CD4-positive, alpha-beta T cell treated with Interleukin-6 for 4 hours (primary cell): Measurements from ENCODE around the gene TJP3.

Experiments
- DNase-seq: peaks from one replicate; pipeline ENCODE4 v3.0.0-alpha.2; 2020; ENCODE audit warnings: mixed read lengths

TJP3 gene

DNA sequence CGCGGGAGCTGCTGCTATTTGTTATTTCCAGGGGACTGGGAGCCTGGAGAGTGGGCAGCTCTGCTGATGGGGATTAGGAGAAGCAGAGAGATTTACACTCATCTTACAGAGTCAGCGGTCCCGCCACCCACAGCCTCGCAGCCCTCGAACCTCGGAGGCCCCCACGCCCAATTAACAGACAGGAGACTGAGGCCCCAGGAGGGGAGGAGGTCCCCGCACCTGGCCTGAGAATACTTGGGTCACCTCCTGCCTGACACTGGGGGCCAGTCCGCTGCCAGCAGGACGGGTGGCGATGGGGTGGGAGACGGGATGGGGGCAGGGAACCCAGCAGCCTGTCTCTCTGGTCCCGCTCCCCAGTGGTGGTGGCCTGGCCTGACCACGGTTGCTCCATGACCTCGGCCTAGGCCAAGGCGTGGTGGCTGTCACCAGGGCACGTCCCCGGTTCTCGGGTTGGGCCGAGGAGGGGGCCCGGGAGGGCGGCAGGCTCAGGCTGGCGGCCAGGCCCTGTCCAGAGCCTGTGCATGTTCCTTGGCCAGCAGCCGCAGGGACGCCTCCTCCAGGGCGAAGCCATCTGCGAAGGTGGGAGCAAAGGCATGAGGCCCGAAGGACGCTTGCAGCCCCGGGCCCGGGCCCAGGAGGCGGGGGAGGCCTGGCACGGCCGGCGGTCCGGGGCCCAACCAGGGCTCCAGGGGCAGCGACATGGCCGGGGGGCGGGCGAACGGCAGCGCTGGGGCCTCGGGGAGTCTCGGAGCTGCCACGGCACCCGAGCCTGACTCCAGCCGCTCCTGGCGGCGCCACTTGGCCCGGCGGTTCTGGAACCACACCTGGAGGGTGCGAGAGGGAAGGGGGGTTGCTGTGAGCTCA lies 62.2 kb downstream of the TJP3 start:
- DNase-seq = no peak

DNA sequence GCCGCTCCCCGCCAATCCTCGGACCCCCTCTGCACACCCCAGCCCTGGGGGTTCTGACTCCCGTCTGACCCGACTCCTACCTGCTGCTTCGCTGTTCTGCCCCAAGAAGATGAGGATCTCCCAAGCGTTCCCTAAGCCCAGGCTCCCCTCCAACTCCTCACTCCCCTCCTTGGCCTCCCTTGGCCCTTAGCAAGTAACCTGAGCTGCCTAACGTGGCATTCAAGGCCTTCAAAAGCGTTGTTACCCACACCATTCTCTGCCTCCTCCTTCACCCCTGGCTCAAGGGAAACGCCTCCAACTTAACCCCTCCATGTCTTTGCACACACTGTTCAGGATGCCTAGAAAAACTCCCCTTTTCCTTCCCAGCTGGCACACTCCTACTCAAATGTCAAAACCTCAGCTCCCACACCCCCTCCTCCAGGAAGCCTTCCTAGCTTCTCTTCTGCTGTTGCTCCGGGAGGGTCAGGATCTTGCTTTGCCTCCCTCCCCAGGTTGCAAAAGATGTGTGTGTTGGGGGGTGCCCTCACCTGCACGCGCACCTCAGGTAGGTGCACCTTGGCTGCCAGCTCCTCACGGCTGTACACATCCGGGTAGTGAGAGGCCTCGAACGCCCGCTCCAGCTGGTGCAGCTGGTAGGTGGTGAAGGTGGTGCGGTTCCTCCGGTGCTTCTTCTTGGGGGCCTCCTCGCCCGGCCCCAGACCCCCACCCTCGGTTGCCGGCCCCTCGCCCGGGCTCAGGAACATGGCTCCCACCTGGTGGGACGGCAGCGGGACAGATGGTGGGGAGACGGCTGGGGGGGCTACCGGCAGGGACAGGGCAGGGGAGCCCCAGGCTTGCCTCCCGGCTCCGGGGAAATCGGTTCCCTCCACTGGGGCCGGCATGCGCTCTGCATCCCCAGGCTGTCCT lies 63.1 kb downstream of the TJP3 start:
- no peak for DNase-seq

DNA sequence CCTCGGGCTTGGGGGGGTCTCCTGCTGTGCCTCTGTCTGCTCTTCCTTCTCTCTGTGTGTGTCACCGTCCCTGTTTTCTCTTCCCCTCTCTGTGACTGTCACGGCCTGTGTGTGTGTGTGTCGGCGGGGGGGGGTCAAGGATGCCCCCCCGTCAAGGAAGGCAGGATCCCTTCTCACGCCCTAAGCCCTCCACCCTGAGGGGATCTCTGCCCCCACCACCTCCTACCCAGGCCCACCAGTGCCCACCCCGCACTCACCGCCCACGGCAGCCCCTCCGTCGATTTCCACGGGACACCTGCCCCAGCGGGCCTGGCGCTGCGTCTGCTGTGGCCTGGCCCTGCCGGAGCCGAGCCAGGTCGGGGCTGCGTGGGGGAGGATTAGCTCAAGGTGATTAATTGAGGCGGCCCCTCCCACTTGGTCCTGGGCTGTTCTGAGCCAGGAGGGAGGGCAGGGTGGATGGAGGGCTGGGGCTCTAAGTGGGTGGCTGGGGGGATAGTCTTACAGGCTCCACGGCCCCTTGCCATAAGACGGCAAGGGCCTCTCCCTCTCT lies 63.8 kb downstream of the TJP3 start, which contains the start of gene RAX2:
TSS of gene RAX2 (minus strand) at position 323 of the 550 bp plus-strand sequence. CDS start 486 bp downstream, outside the sequence.
- DNase-seq = no peak

GRCh38 chr19:3773814-3774515 lies 65.8 kb downstream of the TJP3 start:
- no peak for DNase-seq

DNA sequence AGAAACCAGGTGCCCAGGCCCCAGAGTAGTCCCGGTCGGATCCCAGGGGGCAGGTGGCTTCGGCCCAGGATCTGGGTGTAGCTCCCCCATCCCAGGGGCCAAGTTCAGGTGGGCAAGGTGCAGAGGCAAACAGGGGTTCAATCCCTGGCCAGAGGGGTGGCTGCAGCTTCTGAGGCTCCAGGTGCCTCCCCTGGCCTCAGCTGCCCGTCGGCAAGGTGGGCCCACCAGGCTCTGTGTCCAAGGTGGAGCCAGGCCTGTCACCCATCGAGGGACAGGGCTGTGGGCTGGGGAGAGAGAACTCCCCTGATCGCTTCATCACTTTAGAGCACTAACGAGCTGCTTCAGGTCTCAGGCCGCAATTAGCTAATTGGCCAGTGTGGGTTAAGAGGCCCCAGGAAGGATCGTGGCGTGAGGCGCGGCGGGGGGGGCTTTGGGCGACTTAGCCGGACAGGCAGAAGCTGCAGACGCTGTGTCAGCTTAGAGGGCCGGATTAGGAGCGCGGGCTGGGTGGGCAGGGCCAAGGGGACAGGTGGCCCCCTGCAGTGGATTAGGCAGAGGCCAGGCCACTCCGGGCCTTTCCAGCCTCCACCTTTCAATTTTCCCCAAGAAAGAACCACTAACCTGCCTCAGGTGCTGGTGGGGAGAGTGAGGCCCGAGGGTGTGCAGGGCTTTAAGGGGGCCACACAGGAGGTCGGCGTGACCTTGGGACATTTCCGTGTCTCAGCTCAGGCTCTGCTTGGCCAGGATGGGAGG lies 66.6 kb downstream of the TJP3 start:
- no peak for DNase-seq

- no peak for DNase-seq
These were observed 67.2 kb downstream of the TJP3 start for GRCh38 chr19:3775374-3775711.

DNA sequence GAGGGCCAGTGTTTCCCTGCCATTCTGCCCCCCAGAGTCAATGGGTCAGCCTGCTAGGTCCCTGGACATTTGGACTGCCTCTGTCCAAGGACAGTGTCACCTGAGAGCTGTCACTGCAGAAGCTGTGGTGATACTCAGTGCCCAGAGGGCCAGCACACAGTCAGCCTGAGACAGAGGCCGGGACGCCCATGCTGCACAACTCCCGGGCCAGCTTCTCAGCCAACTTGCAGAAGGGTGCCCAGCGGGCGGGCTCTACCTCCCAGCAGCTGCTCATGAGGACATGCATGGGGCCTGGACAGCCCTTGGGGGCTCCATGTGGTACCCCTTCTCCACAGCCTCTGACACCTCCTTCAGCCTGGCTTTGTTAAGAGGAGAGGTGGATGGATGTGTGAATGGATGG lies 67.6 kb downstream of the TJP3 start:
- no peak for DNase-seq

- no peak for DNase-seq
These were observed 68.4 kb downstream of the TJP3 start for GRCh38 chr19:3776479-3777040.

- no peak for DNase-seq
These were observed 70.1 kb downstream of the TJP3 start for GRCh38 chr19:3778104-3778867.

DNA sequence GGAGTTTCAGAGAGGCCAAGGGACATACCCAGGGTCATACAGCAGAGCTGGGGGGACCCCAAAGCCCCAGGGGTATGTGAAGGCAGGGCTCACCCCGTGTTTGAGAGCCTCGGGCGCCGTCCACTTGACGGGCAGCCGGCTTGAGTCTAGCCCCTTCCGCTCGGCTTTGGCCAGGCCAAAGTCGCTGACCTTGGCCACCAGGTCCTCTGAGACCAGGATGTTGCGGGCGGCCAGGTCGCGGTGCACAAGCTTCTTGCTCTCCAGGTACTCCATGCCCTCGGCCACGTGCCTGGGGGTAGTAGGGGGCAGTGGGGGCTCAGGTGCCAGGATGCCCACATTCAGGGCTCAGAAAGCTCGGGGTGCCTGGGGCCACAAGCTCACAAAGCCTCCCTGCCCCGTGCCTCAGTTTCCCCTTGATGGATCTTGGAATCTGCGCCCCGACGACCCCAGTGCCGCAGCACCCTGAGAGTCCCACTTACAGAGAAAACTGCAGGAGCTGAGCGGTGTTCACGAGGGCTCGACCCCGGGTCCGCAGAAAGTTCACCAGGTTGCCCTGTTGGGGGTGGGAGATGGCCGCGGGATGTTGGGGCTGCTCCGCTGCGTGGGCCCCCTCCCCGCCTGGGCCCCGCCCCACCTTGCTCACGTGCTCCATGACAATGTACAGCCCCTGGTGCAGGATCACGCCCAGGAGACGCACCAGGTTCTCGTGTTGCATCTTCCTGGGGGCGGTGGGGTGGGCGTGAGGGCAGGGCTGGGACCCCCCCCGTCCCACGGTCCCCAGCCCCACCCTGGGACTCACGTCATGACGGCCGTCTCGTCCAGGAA lies 70.9 kb downstream of the TJP3 start:
- DNase-seq = no peak

GRCh38 chr19:3780786-3781304 lies 72.7 kb downstream of the TJP3 start:
- DNase-seq = no peak

GRCh38 chr19:3781603-3782002 lies 73.4 kb downstream of the TJP3 start:
- no peak for DNase-seq

- no peak for DNase-seq
These were observed 74.1 kb downstream of the TJP3 start for GRCh38 chr19:3782330-3782729.

- no peak for DNase-seq
These were observed 74.7 kb downstream of the TJP3 start for GRCh38 chr19:3782903-3783302.

GRCh38 chr19:3783660-3784584 lies 75.7 kb downstream of the TJP3 start:
- DNase-seq = peak; percentile 43

DNA sequence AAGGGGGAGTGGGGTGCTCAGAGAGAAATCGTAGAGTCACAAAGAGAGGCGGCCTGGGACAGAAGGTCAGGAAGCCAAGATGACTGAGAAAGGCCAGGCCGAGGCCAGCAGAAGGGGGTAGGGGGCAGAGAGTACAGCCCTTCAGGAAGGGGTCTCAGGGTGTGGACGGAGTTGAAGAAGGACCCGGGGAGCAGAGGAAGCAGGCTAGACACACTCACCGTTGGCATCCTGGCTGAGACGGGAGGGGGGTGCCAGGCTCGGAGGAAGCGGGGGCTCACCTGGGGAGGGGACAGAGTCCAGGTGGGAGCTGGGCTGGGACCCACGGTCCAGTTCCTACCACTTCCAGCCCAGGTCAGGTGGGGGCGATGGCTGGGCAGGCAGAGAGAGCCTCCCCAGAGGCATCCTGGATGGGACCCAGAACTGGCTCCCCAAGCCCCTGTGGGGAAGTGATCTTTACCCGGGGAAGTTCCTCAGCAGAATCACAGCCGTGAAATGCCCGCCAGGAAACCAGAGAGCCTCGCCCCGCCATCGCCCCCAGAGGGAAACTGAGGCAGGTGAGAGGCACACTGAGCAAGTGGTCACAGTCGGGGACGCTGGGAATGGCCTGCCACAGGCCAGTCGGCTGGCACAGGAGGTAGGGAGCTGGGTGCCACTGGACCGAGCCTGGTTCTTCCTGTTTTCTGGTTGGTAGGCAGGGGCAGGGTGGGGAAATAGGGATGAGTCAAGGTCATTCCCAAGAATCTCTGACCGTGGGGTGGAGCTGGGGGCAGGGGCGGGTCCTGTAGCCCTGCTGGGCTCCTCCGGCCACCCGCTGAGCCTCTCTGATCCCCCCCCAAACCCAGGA lies 76.6 kb downstream of the TJP3 start:
- DNase-seq = no peak

DNA sequence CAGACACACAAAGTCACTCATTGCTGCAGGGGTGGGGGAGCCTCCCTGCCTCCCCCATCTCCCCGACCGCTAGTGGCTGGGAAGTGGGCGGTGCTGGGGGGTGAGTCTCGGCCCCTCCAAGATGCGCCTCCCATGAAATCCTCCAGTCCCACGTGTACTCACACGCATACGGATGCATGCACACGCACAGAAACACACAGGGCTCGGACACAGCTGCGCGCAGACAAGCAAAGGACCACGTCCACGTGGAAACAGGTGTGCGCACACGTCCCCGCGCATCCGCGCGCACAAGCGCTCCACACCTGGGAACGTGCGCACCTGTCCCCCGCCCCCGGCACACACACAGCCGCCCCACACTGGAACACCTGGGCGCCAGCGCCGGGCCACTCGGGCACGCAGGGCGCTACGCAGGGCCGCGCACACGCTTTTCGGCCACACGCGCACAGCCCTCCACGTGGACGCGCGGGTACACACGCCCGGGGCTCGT lies 77.3 kb downstream of the TJP3 start:
- peak; percentile 22 for DNase-seq
